Small intestine (tissue), 7 donors: Measurements from ENCODE around the gene SNAP25. TPM values are rescaled to one million over a fixed set of nuclear protein-coding genes. Genes with fewer than 3 reads are reported as not detected.

Experiments used
- DNase-seq, 2 donors: peaks; one replicate each; pipeline versions ENCODE4 v3.0.0 to v3.0.0-alpha.2; 2013
- FAIRE-seq: peaks from 2 replicates; lab custom pipeline; 2012; peaks lifted over from hg19 to GRCh38; lab: Jason Lieb, UNC
- H3K27ac ChIP-seq, 3 donors: one replicate each; pipeline ENCODE4 v1.5.1; 2013; ENCODE audit warnings: low read length in 2 of 3, mild to moderate bottlenecking in 2 of 3, control low read depth in 1 of 3, inconsistent platforms in 1 of 3, low read depth in 1 of 3, moderate library complexity in 1 of 3
- H3K27me3 ChIP-seq, 3 donors: one replicate each; pipeline ENCODE4 v1.6.1; 2013; ENCODE audit warnings: low read length in 3 of 3, inconsistent platforms in 1 of 3; ENCODE audit not compliant: control insufficient read depth in 3 of 3, insufficient read depth in 3 of 3
- H3K36me3 ChIP-seq, 3 donors: one replicate each; pipeline ENCODE4 v1.6.1; 2013; ENCODE audit warnings: low read length in 3 of 3, inconsistent platforms in 1 of 3, low read depth in 1 of 3, mild to moderate bottlenecking in 1 of 3, moderate library complexity in 1 of 3; ENCODE audit not compliant: control insufficient read depth in 3 of 3, insufficient read depth in 2 of 3
- H3K4me1 ChIP-seq, 3 donors: one replicate each; pipeline ENCODE4 v1.6.1; 2013; ENCODE audit warnings: low read length in 2 of 3, inconsistent platforms in 1 of 3, low read depth in 1 of 3, mild to moderate bottlenecking in 1 of 3, moderate library complexity in 1 of 3; ENCODE audit not compliant: control insufficient read depth in 3 of 3, insufficient read depth in 2 of 3
- H3K4me3 ChIP-seq, 3 donors: one replicate each; pipeline ENCODE4 v1.5.1; 2013; ENCODE audit warnings: low read length in 3 of 3, control low read depth in 1 of 3, inconsistent platforms in 1 of 3, low read depth in 1 of 3, mild to moderate bottlenecking in 1 of 3, moderate library complexity in 1 of 3
- H3K9me3 ChIP-seq, 2 donors: one replicate each; pipeline ENCODE4 v1.6.1; 2013; ENCODE audit warnings: low read depth in 1 of 2, low read length in 1 of 2; ENCODE audit not compliant: control insufficient read depth in 2 of 2, insufficient read depth in 1 of 2
- WGBS, 3 donors: extraction: QIAGEN DNeasy Blood & Tissue Kit; methylation state at CpG; one replicate each; pipeline ENCODE4 v1.1.7; 2013; 5-methylcytosine and 5-hydroxymethylcytosine counted together
- polyA plus RNA-seq, 4 donors: library from polyadenylated mRNA; stranded (reverse) in 3 of 4; unstranded in 1 of 4; fragments of 200-250 nt in 3 of 4; fragments of 120-200 nt in 1 of 4; gene quantifications; one replicate each; pipeline versions ENCODE4 v1.2.1 to v1.2.3, GENCODE V29; 2013
- donor health status: healthy with polysubstance abuse.
- donor health status: control.
- donor health status: control.
- donor health status: Bipolar disorder and iron deficiency.
- donor health status: healthy.

Gene SNAP25
- polyA plus RNA-seq, 4 donors = 2.0 to 10.7 (median 2.8) TPM

GRCh38 chr20:10200330-10200729, 18.3 kb upstream of the SNAP25 start:
- Histone ChIP-seq H3K4me1 (no peaks in the 10 kb centered on the region), H3K9me3 (no peaks in the 10 kb centered on the region), H3K36me3 (no peaks in the 10 kb centered on the region), H3K27ac (no peak overlapping the region), H3K27me3 (no peaks in the 10 kb centered on the region), H3K4me3 (no peak overlapping the region)
- no peak for DNase-seq
- FAIRE-seq = no peak

- WGBS, 3 donors = 69 to 70% (median 69%) methylated on average over 3 of the region's 3 CpGs
- Histone ChIP-seq H3K36me3 (no peaks in the 10 kb centered on the region), H3K27me3 (no peaks in the 10 kb centered on the region), H3K27ac (no peak overlapping the region), H3K4me1 (no peaks in the 10 kb centered on the region), H3K9me3 (no peaks in the 10 kb centered on the region), H3K4me3 (no peak overlapping the region)
- FAIRE-seq = no peak
- no peak for DNase-seq
Measured at GRCh38 chr20:10201321-10201870, 17.2 kb upstream of the SNAP25 start.

- no peak for DNase-seq
- no peak overlapping the region for H3K27ac ChIP-seq
- H3K9me3 ChIP-seq = no peaks in the 10 kb centered on the region
- peaks cover 0 to 5% (median 0%) of the 10 kb centered on the region in 3 donors for H3K27me3 ChIP-seq
- H3K4me3 ChIP-seq = no peak overlapping the region
- WGBS, 3 donors = 38 to 59% (median 41%) methylated on average over 1 of the region's 1 CpG
- no peaks in the 10 kb centered on the region for H3K4me1 ChIP-seq
- no peaks in the 10 kb centered on the region for H3K36me3 ChIP-seq
- FAIRE-seq = no peak
Measured at GRCh38 chr20:10209091-10209490, 9.5 kb upstream of the SNAP25 start.

GRCh38 chr20:10213526-10213925, 5.1 kb upstream of the SNAP25 start:
- no peak for DNase-seq
- no peak overlapping the region for H3K4me3 ChIP-seq

GRCh38 chr20:10216146-10216791, 2.4 kb upstream of the SNAP25 start:
- peaks cover 0 to 11% (median 7%) of the 10 kb centered on the region in 3 donors for H3K4me1 ChIP-seq
- no peak overlapping the region for H3K27ac ChIP-seq
- WGBS, 3 donors = 49 to 54% (median 52%) methylated on average over 4 of the region's 4 CpGs
- no peak overlapping the region for H3K4me3 ChIP-seq
- no peak for FAIRE-seq
- H3K9me3 ChIP-seq = no peaks in the 10 kb centered on the region
- no peaks in the 10 kb centered on the region for H3K36me3 ChIP-seq
- H3K27me3 ChIP-seq = peaks cover 0 to 42% (median 15%) of the 10 kb centered on the region in 3 donors
- no peak for DNase-seq

More at GRCh38 chr20:10213526-10213925, 5.1 kb upstream of the SNAP25 start:
- Histone ChIP-seq H3K36me3 (no peaks in the 10 kb centered on the region), H3K9me3 (no peaks in the 10 kb centered on the region), H3K4me1 (peaks cover 0 to 5% (median under 1%) of the 10 kb centered on the region in 3 donors), H3K27ac (no peak overlapping the region), H3K27me3 (peaks cover 0 to 36% (median 10%) of the 10 kb centered on the region in 3 donors)
- WGBS, 3 donors = 49 to 76% (median 62%) methylated on average over 2 of the region's 2 CpGs
- FAIRE-seq = no peak

GRCh38 chr20:10217721-10218410, 764 bp upstream of the SNAP25 start:
- Histone ChIP-seq H3K4me1 (peaks cover 0 to 11% (median 7%) of the 10 kb centered on the region in 3 donors), H3K4me3 (peak overlapping the region in 1 of 3 donors; percentile 20), H3K36me3 (no peaks in the 10 kb centered on the region), H3K27me3 (peaks cover 0 to 42% (median 15%) of the 10 kb centered on the region in 3 donors), H3K9me3 (no peaks in the 10 kb centered on the region), H3K27ac (peak overlapping the region in 1 of 3 donors; percentile 5)
- 2 to 9% (median 6%) methylated on average over 40 of the region's 40 CpGs for WGBS, 3 donors
- DNase-seq (peak in 1 of 2 donors; percentile 47), FAIRE-seq (no peak)

- 1 to 5% (median 4%) methylated on average over 28 to 32 of the region's 32 CpGs for WGBS, 3 donors
- DNase-seq = peak; percentile 42 to 86
- Histone ChIP-seq H3K27ac (peak overlapping the region in 1 of 3 donors; percentile 76), H3K27me3 (peaks cover 0 to 36% (median 15%) of the 10 kb centered on the region in 3 donors), H3K9me3 (no peaks in the 10 kb centered on the region), H3K4me3 (peak overlapping the region in 1 of 3 donors; percentile 55), H3K4me1 (peaks cover 0 to 11% (median 7%) of the 10 kb centered on the region in 3 donors), H3K36me3 (no peaks in the 10 kb centered on the region)
- FAIRE-seq = no peak
Measured at GRCh38 chr20:10219452-10219791, 792 bp downstream of the SNAP25 start.

- DNase-seq (no peak), FAIRE-seq (no peak)
- H3K27ac ChIP-seq = no peak overlapping the region
- peak overlapping the region in 1 of 3 donors; percentile 55 for H3K4me3 ChIP-seq
- no peaks in the 10 kb centered on the region for H3K9me3 ChIP-seq
- H3K27me3 ChIP-seq = peaks cover 0 to 31% (median 15%) of the 10 kb centered on the region in 3 donors
- WGBS, 3 donors = 85 to 86% (median 86%) methylated on average over 4 of the region's 4 CpGs
- H3K4me1 ChIP-seq = peaks cover 0 to 11% (median 7%) of the 10 kb centered on the region in 3 donors
- H3K36me3 ChIP-seq = no peaks in the 10 kb centered on the region
Measured at GRCh38 chr20:10219993-10220750, 1.5 kb downstream of the SNAP25 start.
